GM23338 (cell line): ENCODE measurements around the gene CSPG5.

ENCODE experiments used
- CTCF ChIP-seq, 2 experiments: fragments of 200-600 bp in 1 of 2; sonication (generic) in 1 of 2; conservative IDR thresholded peaks; 2 replicates each; pipeline versions ENCODE4 v1.5.1 to v1.6.1; 2016 to 2017; ENCODE audit warnings: antibody characterized with exemption in 2 of 2, low read depth in 2 of 2, mild to moderate bottlenecking in 2 of 2, moderate library complexity in 1 of 2
- EZH2 ChIP-seq: fragments of 200-600 bp; sonication (generic); IDR thresholded peaks from one replicate; pipeline ENCODE4 v1.8.0; 2017; ENCODE audit warnings: antibody characterized with exemption, mild to moderate bottlenecking, low read depth; ENCODE audit not compliant: unreplicated experiment
- JUNB ChIP-seq: IDR thresholded peaks from one replicate; pipeline ENCODE4 v1.6.1; 2016; ENCODE audit warnings: antibody characterized with exemption; ENCODE audit not compliant: unreplicated experiment
- POLR2AphosphoS5 ChIP-seq: IDR thresholded peaks from 2 replicates; pipeline ENCODE4 v1.6.1; 2016; ENCODE audit warnings: antibody characterized with exemption, low read depth
- REST ChIP-seq: IDR thresholded peaks from one replicate; pipeline ENCODE4 v1.6.1; 2018; ENCODE audit warnings: antibody characterized with exemption; ENCODE audit not compliant: unreplicated experiment
- STAT1 ChIP-seq: IDR thresholded peaks from one replicate; pipeline ENCODE4 v1.6.1; 2016; ENCODE audit warnings: antibody characterized with exemption; ENCODE audit not compliant: unreplicated experiment

GRCh38 chr3:47588053-47588452, 9.4 kb upstream of the CSPG5 start:
- TF ChIP-seq CTCF (conservative IDR thresholded peaks at IDR 0.05; ENCODE audit: low read depth in 2 of 2), result no peak
- no peak for TF ChIP-seq JUNB
- no peak for TF ChIP-seq POLR2AphosphoS5
- TF ChIP-seq STAT1, result no peak
- no peak for TF ChIP-seq EZH2
- no peak for TF ChIP-seq REST
